Calu3 (cell line): ENCODE data around the gene MSANTD2. TPM values are rescaled to one million over a fixed set of nuclear protein-coding genes. Genes with fewer than 3 reads are reported as not detected.

Experiments
- BruUV-seq: library from RNA; stranded (reverse); fragments of 400-500 nt; replicated peaks from 2 replicates; lab custom pipeline; 2021; lab: Mats Ljungman, UMichigan
- CTCF ChIA-PET: fragments of 300-600 bp; sonication (Branson Sonifier 250); formaldehyde crosslinking; loops from one replicate; lab custom pipeline; 2022; ENCODE audit warnings: antibody characterized with exemption; lab: Charles Lee
- DNase-seq: peaks from one replicate; pipeline ENCODE4 v3.0.0; 2022
- H3K27ac Mint-ChIP-seq: one replicate; pipeline ENCODE4 v1.8.0; 2022; ENCODE audit warnings: mixed read lengths; ENCODE audit not compliant: unreplicated experiment
- H3K27me3 Mint-ChIP-seq: one replicate; pipeline ENCODE4 v1.8.0; 2022; ENCODE audit warnings: mixed read lengths; ENCODE audit not compliant: unreplicated experiment
- H3K36me3 Mint-ChIP-seq: one replicate; pipeline ENCODE4 v1.8.0; 2022; ENCODE audit warnings: mild to moderate bottlenecking, moderate library complexity, mixed read lengths; ENCODE audit not compliant: insufficient read depth, unreplicated experiment
- H3K4me1 Mint-ChIP-seq: one replicate; pipeline ENCODE4 v1.8.0; 2022; ENCODE audit warnings: mild to moderate bottlenecking, low read depth, mixed read lengths; ENCODE audit not compliant: unreplicated experiment
- H3K4me3 Mint-ChIP-seq: one replicate; pipeline ENCODE4 v1.8.0; 2022; ENCODE audit warnings: mild to moderate bottlenecking, low read depth, moderate library complexity, mixed read lengths; ENCODE audit not compliant: unreplicated experiment
- H3K9me3 Mint-ChIP-seq: one replicate; pipeline ENCODE4 v1.8.0; 2022; ENCODE audit warnings: low read depth, mixed read lengths; ENCODE audit not compliant: unreplicated experiment
- intact Hi-C: fragments of 100-400 bp; cut with micrococcal nuclease; formaldehyde crosslinking; loops from one replicate; pipeline ENCODE4 v1.10.0; 2022; ENCODE audit not compliant: unreplicated experiment
- total RNA-seq: library from RNA; stranded (reverse); gene quantifications from 2 replicates; pipeline ENCODE4 v1.2.3, GENCODE V29; 2022
- TF ChIP-seq, protein P1 (sequence below): fragments of 200-600 bp; IDR thresholded peaks from one replicate; pipeline ENCODE4 v1.8.0; 2022; ENCODE audit warnings: antibody characterized with exemption; ENCODE audit not compliant: unreplicated experiment

The MSANTD2 gene
- total RNA-seq, 1 experiment from 2014 or later, result 13.0 TPM

DNA sequence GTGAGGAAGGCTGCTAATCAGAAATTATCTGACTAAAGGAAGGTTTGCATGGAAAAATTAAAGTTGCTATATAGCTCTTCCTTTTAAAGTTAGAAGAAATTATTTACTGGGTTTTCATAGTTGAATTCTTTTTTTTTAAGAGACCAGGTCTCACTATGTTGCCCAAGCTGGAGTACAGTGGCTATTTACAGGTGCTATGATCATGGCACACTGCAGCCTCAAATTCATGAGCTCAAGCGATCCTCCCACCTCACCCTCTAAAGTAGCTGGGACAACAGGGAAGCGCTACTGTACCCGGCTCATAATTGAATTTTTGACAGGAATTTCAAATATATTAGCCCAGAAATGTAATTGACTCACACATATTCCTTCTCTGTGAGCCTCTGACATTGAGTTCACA is 3.9 kb downstream of the MSANTD2 start:
- no peak overlapping the region for H3K27ac Mint-ChIP-seq
- CTCF ChIA-PET, result no interaction called here
- BruUV-seq, result no TSS peak
- H3K36me3 Mint-ChIP-seq, result peaks cover 15% of the 10 kb centered on the region
- H3K9me3 Mint-ChIP-seq, result no peaks in the 10 kb centered on the region
- TF ChIP-seq, protein P1, sequence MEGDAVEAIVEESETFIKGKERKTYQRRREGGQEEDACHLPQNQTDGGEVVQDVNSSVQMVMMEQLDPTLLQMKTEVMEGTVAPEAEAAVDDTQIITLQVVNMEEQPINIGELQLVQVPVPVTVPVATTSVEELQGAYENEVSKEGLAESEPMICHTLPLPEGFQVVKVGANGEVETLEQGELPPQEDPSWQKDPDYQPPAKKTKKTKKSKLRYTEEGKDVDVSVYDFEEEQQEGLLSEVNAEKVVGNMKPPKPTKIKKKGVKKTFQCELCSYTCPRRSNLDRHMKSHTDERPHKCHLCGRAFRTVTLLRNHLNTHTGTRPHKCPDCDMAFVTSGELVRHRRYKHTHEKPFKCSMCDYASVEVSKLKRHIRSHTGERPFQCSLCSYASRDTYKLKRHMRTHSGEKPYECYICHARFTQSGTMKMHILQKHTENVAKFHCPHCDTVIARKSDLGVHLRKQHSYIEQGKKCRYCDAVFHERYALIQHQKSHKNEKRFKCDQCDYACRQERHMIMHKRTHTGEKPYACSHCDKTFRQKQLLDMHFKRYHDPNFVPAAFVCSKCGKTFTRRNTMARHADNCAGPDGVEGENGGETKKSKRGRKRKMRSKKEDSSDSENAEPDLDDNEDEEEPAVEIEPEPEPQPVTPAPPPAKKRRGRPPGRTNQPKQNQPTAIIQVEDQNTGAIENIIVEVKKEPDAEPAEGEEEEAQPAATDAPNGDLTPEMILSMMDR, result no peak
- DNase-seq, result no peak
- H3K4me1 Mint-ChIP-seq, result no peaks in the 10 kb centered on the region
- H3K27me3 Mint-ChIP-seq, result no peaks in the 10 kb centered on the region
- H3K4me3 Mint-ChIP-seq, result no peak overlapping the region
- intact Hi-C loops, result loop anchor here (5.0 kb wide), 1 partner anchor 34 kb away; the partner anchor contains the start of gene ESAM

DNA sequence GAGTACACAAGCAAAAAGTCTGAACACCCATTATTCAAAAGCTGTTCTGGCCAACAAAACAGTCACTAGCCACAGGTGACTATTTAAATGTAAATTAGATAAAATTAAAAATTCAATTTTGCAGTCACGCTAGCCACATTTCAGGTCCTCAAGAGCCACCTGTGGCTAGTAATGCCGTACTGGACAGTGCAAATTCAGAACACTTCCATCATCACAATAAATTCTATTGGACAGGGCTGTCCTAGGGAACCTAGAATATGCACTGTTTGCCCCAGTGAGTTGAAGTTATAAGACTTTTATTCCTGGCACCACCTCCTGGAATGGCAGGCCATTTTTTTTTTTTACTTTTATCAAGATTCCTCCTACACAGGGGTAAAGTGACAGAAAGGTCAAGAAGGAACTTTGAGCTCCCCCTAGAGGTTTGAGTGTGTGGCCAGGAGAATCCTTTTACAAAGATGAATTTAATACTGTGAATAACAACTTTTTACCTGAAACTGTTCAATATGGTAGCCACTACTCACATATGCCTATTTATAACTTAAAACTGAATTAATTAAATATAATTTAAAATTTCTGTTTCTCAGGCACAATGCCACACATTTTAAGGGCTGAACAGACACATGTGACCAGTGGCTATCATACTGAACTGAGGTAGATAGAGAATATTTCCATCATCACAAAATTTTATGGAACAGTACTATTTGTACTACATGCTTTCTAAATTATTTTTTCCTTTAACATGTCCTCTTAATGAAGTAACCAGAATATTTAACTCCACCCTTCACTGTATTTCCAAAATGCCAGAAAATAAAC is 6.5 kb downstream of the MSANTD2 start:
- H3K4me3 Mint-ChIP-seq, result no peak overlapping the region
- H3K27ac Mint-ChIP-seq, result no peak overlapping the region
- no peaks in the 10 kb centered on the region for H3K36me3 Mint-ChIP-seq
- no TSS peak for BruUV-seq
- H3K27me3 Mint-ChIP-seq, result no peaks in the 10 kb centered on the region
- no peaks in the 10 kb centered on the region for H3K4me1 Mint-ChIP-seq
- intact Hi-C loops, result loop anchor here (1.0 kb wide), 1 partner anchor 124 kb away; no protein-coding TSS in a partner anchor
- CTCF ChIA-PET, result interaction anchor here (0.6 to 1.5 kb wide), 5 partner anchors 22 to 125 kb away, joined by 3 to 6 read pairs (median 4); no protein-coding TSS in a partner anchor
- H3K9me3 Mint-ChIP-seq, result no peaks in the 10 kb centered on the region
- DNase-seq, result peak; percentile 15
- TF ChIP-seq, protein P1, result peak; percentile 36

DNA sequence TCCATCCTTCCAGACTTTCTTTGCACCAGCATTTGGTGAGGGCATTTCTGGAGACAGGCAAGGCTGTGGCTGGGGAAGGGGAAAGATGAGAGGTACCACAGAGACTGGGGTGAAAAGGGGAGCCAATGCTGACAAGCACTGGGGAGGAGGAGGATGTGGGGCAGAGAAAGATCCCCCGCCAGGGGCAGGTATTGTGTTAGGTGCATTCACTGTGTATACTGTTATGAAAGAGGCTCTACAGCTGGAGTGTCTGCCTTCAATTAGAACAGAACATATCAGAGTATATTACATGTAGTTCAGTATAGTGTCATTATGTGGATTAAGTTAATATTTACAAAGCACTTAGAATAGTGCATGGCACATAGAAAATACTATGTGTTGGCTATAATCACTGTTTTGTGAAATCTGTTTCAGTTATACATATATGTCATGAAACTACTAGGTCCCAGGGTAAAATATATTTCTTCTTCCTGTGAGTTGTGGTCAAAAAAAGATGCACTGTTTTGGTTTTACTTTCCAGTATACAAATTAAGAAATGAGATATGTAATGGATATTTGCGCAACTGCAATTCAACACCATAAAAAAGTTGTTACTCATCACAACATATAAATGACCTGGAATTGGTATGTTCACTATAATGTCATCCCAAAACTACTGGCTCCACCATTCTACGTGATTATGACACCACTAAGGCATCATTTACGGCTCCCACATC is 8.4 kb downstream of the MSANTD2 start:
- Mint-ChIP-seq H3K27me3 (no peaks in the 10 kb centered on the region), H3K4me3 (no peak overlapping the region), H3K27ac (no peak overlapping the region), H3K9me3 (no peaks in the 10 kb centered on the region), H3K4me1 (no peaks in the 10 kb centered on the region), H3K36me3 (no peaks in the 10 kb centered on the region)
- CTCF ChIA-PET, result no interaction called here
- TF ChIP-seq, protein P1, result no peak
- intact Hi-C loops, result no loop called here
- no peak for DNase-seq
- BruUV-seq, result no TSS peak

DNA sequence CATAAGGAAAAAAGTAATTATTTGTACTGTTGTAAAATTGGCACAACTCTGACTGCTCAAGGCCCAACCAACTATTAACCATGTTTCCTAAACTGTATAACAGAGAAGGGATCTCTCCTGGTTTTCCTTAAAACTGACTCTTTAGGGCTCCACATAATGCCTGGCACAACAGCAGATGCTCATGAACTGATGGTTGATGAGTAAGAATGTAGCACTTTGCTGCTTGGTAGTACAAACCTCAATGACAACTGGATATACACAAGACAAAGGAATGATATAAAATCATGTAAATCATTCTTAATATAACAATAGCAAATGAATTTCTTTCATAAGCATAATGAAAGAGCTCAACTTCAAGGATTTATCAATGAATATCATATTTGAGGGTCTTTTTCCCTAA is 11.7 kb downstream of the MSANTD2 start:
- Mint-ChIP-seq H3K36me3 (no peaks in the 10 kb centered on the region), H3K4me3 (no peak overlapping the region), H3K9me3 (no peaks in the 10 kb centered on the region), H3K27me3 (no peaks in the 10 kb centered on the region), H3K27ac (no peak overlapping the region), H3K4me1 (no peaks in the 10 kb centered on the region)
- intact Hi-C loops, result no loop called here
- BruUV-seq, result no TSS peak
- no peak for DNase-seq
- CTCF ChIA-PET, result no interaction called here
- TF ChIP-seq, protein P1, result no peak
